GM12872 (cell line): ENCODE measurements around the gene PEX14.

ENCODE experiments used
- TF ChIP-seq, protein P1 (sequence below): IDR thresholded peaks from 3 replicates; pipeline ENCODE4 v1.5.1; 2011; ENCODE audit warnings: low read depth, mild to moderate bottlenecking, low read length, moderate library complexity; ENCODE audit not compliant: insufficient read depth

Gene PEX14

DNA sequence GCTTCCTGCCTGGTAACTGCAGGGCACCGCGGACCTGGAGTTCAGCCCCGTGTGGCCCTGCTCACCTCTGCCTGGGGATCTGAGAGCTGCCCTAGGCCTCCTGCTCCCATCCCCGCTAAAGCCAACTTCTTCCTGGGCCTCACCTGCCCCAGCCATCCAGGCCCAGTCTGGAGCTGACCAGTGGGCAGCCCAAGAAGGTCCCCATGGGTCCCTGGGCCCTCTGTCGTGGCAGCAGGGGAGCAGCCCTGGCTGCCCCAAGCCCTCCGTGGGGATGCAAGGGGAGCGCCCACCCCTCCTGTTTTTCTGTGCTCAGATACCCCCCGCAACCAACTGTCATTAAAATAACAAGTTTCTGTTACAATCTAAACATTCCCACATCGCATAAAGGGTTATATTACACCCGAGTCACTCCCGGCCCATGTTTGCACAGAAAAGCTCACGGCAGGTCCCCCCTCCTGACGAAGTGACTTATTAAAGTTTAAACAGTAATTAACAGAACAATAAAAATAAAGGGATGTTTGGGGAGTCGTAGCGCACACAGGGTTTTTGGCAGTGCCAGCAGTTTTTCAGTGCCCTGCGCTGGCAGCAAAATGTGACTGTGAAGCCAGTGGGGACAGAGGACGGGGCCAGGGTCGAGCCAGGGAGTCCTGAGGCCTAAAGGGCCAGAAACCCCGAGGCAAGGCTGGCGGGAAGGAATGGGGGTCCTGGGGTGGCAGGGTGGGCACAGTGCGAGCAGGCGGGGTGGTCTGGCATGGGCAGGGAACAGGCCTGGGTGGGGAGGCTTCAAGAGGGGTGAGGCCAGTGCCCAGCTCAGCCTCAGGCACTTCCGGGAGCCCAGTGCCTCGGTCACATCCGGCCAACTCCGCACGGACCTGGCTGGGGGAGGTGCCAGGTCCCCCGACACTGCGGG, 200.2 kb downstream of the PEX14 start:
- TF ChIP-seq, protein P1, sequence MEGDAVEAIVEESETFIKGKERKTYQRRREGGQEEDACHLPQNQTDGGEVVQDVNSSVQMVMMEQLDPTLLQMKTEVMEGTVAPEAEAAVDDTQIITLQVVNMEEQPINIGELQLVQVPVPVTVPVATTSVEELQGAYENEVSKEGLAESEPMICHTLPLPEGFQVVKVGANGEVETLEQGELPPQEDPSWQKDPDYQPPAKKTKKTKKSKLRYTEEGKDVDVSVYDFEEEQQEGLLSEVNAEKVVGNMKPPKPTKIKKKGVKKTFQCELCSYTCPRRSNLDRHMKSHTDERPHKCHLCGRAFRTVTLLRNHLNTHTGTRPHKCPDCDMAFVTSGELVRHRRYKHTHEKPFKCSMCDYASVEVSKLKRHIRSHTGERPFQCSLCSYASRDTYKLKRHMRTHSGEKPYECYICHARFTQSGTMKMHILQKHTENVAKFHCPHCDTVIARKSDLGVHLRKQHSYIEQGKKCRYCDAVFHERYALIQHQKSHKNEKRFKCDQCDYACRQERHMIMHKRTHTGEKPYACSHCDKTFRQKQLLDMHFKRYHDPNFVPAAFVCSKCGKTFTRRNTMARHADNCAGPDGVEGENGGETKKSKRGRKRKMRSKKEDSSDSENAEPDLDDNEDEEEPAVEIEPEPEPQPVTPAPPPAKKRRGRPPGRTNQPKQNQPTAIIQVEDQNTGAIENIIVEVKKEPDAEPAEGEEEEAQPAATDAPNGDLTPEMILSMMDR, result no peak

DNA sequence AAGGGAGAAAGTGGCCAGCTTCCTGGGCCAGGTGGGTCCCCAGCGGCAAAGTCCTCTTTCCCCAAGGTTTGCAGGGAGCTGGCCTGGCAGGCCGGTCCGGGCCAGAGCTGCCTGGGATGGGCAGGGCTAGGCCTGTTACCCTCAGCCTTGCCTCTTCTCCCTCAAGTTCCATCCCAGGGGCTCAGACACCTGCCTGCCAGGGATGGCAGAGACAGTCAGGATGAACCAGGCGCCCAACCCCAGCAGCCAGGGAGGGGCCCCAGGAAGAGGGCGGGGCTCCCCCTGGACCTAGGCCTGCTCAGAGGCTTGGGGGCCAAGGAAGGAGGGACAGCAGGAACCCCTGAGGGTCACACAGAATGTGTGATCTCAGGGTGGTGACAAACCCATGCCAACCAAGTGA, 201.1 kb downstream of the PEX14 start:
- TF ChIP-seq, protein P1, result no peak

DNA sequence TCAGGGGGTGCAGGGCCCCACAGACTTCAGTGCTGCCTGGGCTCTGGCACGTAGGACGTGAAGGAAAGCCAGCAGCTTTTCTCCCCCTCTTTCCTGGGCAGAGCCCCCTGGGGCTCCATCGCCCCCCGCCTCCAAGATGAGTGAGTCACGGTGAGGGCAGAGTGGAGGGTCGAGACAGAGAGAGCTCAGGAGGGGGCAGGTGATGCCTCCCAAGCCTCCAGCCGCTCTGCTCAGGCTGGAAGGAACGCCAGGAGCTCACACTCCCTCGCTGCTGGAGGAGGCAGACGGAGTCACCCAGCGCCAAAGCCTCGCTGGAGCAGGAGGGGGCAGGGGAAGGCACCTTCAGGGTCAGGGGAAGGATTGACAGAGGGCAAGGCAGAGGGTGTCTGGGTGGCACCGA, 202.2 kb downstream of the PEX14 start:
- TF ChIP-seq, protein P1, result no peak

GRCh38 chr1:10677491-10678391, 203.0 kb downstream of the PEX14 start:
- TF ChIP-seq, protein P1, result no peak

DNA sequence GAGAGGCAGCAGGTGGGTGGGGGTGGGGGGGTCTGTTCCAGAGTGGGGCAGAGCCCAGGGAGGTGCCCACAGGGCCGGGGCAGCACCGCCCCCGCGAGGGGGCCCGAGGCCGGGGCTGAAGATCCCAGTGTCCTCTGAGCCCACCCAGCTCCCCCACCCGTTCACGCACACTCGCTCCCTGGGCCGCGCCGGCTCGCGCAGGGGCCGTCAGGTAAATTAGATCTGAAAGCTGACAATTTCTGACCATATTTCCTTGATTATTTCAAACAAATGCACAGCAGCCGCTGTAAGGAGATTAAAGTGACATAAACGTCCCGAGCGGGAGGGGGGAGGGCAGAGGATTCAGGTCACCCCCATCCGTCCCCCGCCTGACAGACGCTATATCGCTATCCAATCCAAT, 203.7 kb downstream of the PEX14 start:
- TF ChIP-seq, protein P1, result no peak

DNA sequence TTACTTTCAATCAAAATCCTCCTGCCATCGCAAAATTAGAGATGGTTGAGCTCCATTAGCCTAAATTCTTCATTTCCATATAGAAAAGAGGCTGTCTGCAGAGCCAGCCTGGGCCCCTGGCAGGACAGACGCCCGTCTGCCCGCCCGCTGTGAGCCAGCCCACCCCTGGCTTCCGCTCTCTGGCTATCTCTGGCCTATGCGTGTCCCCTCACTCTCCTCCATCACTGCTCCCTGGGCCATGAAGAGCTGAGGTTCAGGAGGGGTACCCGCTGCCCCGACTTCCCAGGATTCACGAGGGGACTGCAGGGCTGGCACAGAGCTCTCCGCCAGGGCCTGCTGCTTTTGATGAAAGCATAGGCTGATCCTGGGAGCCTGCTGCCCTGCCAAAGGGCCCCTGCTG, 204.1 kb downstream of the PEX14 start:
- TF ChIP-seq, protein P1, result no peak
